K562 (cell line): Measurements from ENCODE around the gene EVI5. TPM values are rescaled to one million over a fixed set of nuclear protein-coding genes. Genes with fewer than 3 reads are reported as not detected.

ENCODE experiments used
- ARNT ChIP-seq, 2 experiments: fragments of 450-650 bp; IDR thresholded peaks; 2 replicates each; pipeline ENCODE4 v1.6.1; 2016; ENCODE audit warnings: mild to moderate bottlenecking in 1 of 2
- BCL6 ChIP-seq: fragments of 250-450 bp; sonication (Bioruptor Pico); IDR thresholded peaks from 2 replicates; pipeline ENCODE4 v1.4.0; 2020
- CBFB ChIP-seq: sonication (generic); formaldehyde crosslinking; IDR thresholded peaks from 2 replicates; pipeline ENCODE4 v1.4.0; 2020; ENCODE audit warnings: mild to moderate bottlenecking, missing genetic modification reagents
- CREM ChIP-seq: IDR thresholded peaks from 2 replicates; pipeline ENCODE4 v1.6.1; 2014; ENCODE audit warnings: antibody characterized with exemption, low read depth
- DDX20 ChIP-seq: fragments of 450-650 bp; IDR thresholded peaks from 2 replicates; pipeline ENCODE4 v1.6.1; 2016; ENCODE audit warnings: missing genetic modification characterization, low read depth, mild to moderate bottlenecking, missing compliant biosample characterization, moderate library complexity
- DPF2 ChIP-seq: fragments of 450-650 bp; IDR thresholded peaks from 2 replicates; pipeline ENCODE4 v1.6.1; 2016
- E2F3 ChIP-seq: fragments of 250-450 bp; sonication (Bioruptor Pico); IDR thresholded peaks from 2 replicates; pipeline ENCODE4 v1.4.0; 2020; ENCODE audit warnings: mild to moderate bottlenecking
- EP400 ChIP-seq: fragments of 450-650 bp; IDR thresholded peaks from 2 replicates; pipeline ENCODE4 v1.6.1; 2017; ENCODE audit warnings: antibody characterized with exemption, mild to moderate bottlenecking, moderate library complexity
- HDGF ChIP-seq: fragments of 450-650 bp; IDR thresholded peaks from 2 replicates; pipeline ENCODE4 v1.6.1; 2016
- MAFK ChIP-seq: IDR thresholded peaks from 2 replicates; pipeline ENCODE4 v1.6.1; 2011; ENCODE audit warnings: low read length, improper control_type of control experiment
- MEF2A ChIP-seq: IDR thresholded peaks from 2 replicates; pipeline ENCODE4 v1.6.1; 2011; ENCODE audit warnings: low read depth, mild to moderate bottlenecking, low read length, moderate library complexity; ENCODE audit not compliant: control insufficient read depth
- NEUROD1 ChIP-seq: fragments of 150-350 bp; IDR thresholded peaks from 2 replicates; pipeline ENCODE4 v1.6.1; 2014; ENCODE audit warnings: borderline replicate concordance, low read length, low read depth; ENCODE audit not compliant: partially characterized antibody
- POLR2A ChIP-seq: fragments of 450-650 bp; conservative IDR thresholded peaks from 2 replicates; pipeline ENCODE4 v1.6.1; 2016
- PPARD ChIP-seq: fragments of 250-450 bp; sonication (Bioruptor Pico); IDR thresholded peaks from 2 replicates; pipeline ENCODE4 v1.8.0; 2022; ENCODE audit warnings: inconsistent platforms, mild to moderate bottlenecking, moderate library complexity
- RBM14 ChIP-seq: fragments of 200-400 bp; formaldehyde crosslinking; IDR thresholded peaks from 2 replicates; pipeline ENCODE4 v1.6.1; 2018; ENCODE audit warnings: low read depth, mild to moderate bottlenecking, low read length, moderate library complexity, borderline replicate concordance; ENCODE audit not compliant: insufficient read depth
- RCOR1 ChIP-seq, 2 experiments: IDR thresholded peaks; 2 replicates each; pipeline ENCODE4 v1.6.1; 2012; ENCODE audit warnings: low read depth in 2 of 2, low read length in 2 of 2, borderline replicate concordance in 1 of 2, improper control_type of control experiment in 1 of 2
- SETDB1 ChIP-seq: IDR thresholded peaks from one replicate; pipeline ENCODE4 v1.6.1; 2012; ENCODE audit warnings: low read length, control low read depth, inconsistent platforms
- TEAD1 ChIP-seq, 2 experiments: fragments of 450-650 bp in 1 of 2; sonication (generic) in 1 of 2; formaldehyde crosslinking; IDR thresholded peaks; 2 replicates each; pipeline versions ENCODE4 v1.4.0 to v1.8.0; 2020 to 2022; ENCODE audit warnings: mild to moderate bottlenecking in 2 of 2, missing genetic modification reagents in 1 of 2
- ZBED1 ChIP-seq: IDR thresholded peaks from 2 replicates; pipeline ENCODE4 v1.6.1; 2014
- polyA plus RNA-seq, 8 experiments: library from polyadenylated mRNA; depleted of rRNA in 4 of 8; stranded (reverse) in 5 of 8; unstranded in 3 of 8; fragments of >200 nt; fragmentation: Nextera tagmentation in 2 of 8; fragmentation: Illumina TruSeq in 1 of 8; extraction: Ambion mirVana in 2 of 8; extraction: Trizol in 1 of 8; gene quantifications; 2 replicates each; pipeline versions ENCODE4 v1.2.1 to v1.2.3, GENCODE V29; 2011 to 2014; ENCODE audit warnings: inconsistent platforms in 1 of 8, missing spikeins in 1 of 8
- total RNA-seq, 7 experiments: library from RNA; depleted of rRNA in 6 of 7; stranded (reverse); fragments of >200 nt in 6 of 7; fragmentation: Illumina TruSeq in 2 of 7; extraction: Trizol in 2 of 7; gene quantifications; 2 replicates each; pipeline versions ENCODE4 v1.2.1 to v1.2.3, GENCODE V29; 2011 to 2021; ENCODE audit warnings: low replicate concordance in 1 of 7
- TF ChIP-seq, protein P1 (sequence below): fragments of 450-650 bp; formaldehyde crosslinking; IDR thresholded peaks from 2 replicates; pipeline ENCODE4 v1.4.0; 2020; ENCODE audit warnings: mild to moderate bottlenecking
- TF ChIP-seq, protein P2 (sequence below): IDR thresholded peaks from 2 replicates; pipeline ENCODE4 v1.6.1; 2016; ENCODE audit warnings: missing genetic modification characterization, missing compliant biosample characterization
- TF ChIP-seq, protein P3 (sequence below): fragments of 450-650 bp; formaldehyde crosslinking; IDR thresholded peaks from 2 replicates; pipeline ENCODE4 v1.4.0; 2020; ENCODE audit warnings: mild to moderate bottlenecking, moderate library complexity
- TF ChIP-seq, protein P4 (sequence below), 3 experiments: fragments of 200-800 bp in 1 of 3; fragments of 250-450 bp in 1 of 3; fragments of 450-650 bp in 1 of 3; sonication (Bioruptor Pico) in 1 of 3; sonication (Bioruptor generic) in 1 of 3; formaldehyde crosslinking in 1 of 3; IDR thresholded peaks; 2 replicates each; pipeline versions ENCODE4 v1.6.1 to v1.8.0; 2016 to 2022; ENCODE audit warnings: mild to moderate bottlenecking in 2 of 3, missing genetic modification characterization in 2 of 3, missing compliant biosample characterization in 1 of 3, moderate library complexity in 1 of 3

The EVI5 gene
- total and polyA plus RNA-seq, 9 of the 15 experiments (the other 6 are each of a cell fraction or from before 2014, with no cell fraction given): 1.7 to 50.1 (median 13.7) TPM

DNA sequence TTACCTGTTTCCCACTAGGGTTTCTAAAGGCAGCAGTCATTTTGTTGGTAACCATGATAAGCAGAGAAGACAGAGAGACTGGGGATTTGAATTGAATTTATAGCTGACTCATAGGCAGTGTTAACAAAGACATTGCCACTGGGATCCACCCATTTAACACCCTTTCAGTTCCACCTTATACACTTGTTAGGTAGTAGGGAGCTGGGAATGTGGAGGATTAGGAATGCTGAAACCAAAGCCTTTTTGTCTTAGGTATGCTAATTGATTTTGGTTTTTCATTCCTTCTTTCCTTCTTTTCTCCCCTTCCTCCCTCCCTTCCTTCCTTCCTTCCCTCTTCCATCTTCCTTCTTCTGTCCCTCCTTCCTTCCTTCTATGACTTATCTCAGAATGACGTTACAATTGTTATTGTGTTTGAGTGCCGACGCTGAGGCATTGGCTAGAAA lies 7.5 kb upstream of the EVI5 start (continued):
- TF ChIP-seq ARNT (IDR thresholded peaks at IDR 0.05): peak in 1 of 2 experiments; percentile 76; a peak in 2 of 4 replicates
- no peak for TF ChIP-seq DDX20 (tag)
- peak; percentile 87 for TF ChIP-seq DPF2
- peak; percentile 77; the same call in 1 of the 2 replicates for TF ChIP-seq HDGF
- TF ChIP-seq ZBED1: no peak
- TF ChIP-seq, protein P1, sequence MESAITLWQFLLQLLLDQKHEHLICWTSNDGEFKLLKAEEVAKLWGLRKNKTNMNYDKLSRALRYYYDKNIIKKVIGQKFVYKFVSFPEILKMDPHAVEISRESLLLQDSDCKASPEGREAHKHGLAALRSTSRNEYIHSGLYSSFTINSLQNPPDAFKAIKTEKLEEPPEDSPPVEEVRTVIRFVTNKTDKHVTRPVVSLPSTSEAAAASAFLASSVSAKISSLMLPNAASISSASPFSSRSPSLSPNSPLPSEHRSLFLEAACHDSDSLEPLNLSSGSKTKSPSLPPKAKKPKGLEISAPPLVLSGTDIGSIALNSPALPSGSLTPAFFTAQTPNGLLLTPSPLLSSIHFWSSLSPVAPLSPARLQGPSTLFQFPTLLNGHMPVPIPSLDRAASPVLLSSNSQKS (CRISPR knock-in tag): no peak
- TF ChIP-seq, protein P2, sequence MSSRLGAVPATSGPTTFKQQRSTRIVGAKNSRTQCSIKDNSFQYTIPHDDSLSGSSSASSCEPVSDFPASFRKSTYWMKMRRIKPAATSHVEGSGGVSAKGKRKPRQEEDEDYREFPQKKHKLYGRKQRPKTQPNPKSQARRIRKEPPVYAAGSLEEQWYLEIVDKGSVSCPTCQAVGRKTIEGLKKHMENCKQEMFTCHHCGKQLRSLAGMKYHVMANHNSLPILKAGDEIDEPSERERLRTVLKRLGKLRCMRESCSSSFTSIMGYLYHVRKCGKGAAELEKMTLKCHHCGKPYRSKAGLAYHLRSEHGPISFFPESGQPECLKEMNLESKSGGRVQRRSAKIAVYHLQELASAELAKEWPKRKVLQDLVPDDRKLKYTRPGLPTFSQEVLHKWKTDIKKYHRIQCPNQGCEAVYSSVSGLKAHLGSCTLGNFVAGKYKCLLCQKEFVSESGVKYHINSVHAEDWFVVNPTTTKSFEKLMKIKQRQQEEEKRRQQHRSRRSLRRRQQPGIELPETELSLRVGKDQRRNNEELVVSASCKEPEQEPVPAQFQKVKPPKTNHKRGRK: peak; percentile 79
- TF ChIP-seq CREM: 0 out of 2 replicates have a peak, but pooled peaks have one; percentile 46
- TF ChIP-seq RCOR1 (IDR thresholded peaks at IDR 0.05; ENCODE audit: borderline replicate concordance in 1 of 2, low read depth in 2 of 2, low read length in 2 of 2): peak in 1 of 2 experiments; percentile 25; a peak in 1 of 4 replicates
- 0 out of 2 replicates have a peak, but pooled peaks have one; percentile 42 for TF ChIP-seq POLR2A
- TF ChIP-seq MEF2A: no peak
- TF ChIP-seq TEAD1 (CRISPR knock-in tag; IDR thresholded peaks at IDR 0.05): no peak
- TF ChIP-seq RBM14: no peak
- no peak for TF ChIP-seq PPARD (CRISPR knock-in tag)
- no peak for TF ChIP-seq E2F3 (CRISPR knock-in tag)
- no peak for TF ChIP-seq BCL6 (CRISPR knock-in tag)
- TF ChIP-seq, protein P3, sequence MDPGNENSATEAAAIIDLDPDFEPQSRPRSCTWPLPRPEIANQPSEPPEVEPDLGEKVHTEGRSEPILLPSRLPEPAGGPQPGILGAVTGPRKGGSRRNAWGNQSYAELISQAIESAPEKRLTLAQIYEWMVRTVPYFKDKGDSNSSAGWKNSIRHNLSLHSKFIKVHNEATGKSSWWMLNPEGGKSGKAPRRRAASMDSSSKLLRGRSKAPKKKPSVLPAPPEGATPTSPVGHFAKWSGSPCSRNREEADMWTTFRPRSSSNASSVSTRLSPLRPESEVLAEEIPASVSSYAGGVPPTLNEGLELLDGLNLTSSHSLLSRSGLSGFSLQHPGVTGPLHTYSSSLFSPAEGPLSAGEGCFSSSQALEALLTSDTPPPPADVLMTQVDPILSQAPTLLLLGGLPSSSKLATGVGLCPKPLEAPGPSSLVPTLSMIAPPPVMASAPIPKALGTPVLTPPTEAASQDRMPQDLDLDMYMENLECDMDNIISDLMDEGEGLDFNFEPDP (CRISPR knock-in tag): no peak
- peak; percentile 57; the same call in 1 of the 2 replicates for TF ChIP-seq EP400
- no peak for TF ChIP-seq SETDB1
- TF ChIP-seq, protein P4, sequence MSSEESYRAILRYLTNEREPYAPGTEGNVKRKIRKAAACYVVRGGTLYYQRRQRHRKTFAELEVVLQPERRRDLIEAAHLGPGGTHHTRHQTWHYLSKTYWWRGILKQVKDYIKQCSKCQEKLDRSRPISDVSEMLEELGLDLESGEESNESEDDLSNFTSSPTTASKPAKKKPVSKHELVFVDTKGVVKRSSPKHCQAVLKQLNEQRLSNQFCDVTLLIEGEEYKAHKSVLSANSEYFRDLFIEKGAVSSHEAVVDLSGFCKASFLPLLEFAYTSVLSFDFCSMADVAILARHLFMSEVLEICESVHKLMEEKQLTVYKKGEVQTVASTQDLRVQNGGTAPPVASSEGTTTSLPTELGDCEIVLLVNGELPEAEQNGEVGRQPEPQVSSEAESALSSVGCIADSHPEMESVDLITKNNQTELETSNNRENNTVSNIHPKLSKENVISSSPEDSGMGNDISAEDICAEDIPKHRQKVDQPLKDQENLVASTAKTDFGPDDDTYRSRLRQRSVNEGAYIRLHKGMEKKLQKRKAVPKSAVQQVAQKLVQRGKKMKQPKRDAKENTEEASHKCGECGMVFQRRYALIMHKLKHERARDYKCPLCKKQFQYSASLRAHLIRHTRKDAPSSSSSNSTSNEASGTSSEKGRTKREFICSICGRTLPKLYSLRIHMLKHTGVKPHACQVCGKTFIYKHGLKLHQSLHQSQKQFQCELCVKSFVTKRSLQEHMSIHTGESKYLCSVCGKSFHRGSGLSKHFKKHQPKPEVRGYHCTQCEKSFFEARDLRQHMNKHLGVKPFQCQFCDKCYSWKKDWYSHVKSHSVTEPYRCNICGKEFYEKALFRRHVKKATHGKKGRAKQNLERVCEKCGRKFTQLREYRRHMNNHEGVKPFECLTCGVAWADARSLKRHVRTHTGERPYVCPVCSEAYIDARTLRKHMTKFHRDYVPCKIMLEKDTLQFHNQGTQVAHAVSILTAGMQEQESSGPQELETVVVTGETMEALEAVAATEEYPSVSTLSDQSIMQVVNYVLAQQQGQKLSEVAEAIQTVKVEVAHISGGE (CRISPR knock-in tag; IDR thresholded peaks at IDR 0.05): peak in 1 of 3 experiments; percentile 37; a peak in 1 of 6 replicates
- peak; percentile 75 for TF ChIP-seq MAFK
- TF ChIP-seq CBFB: no peak
- TF ChIP-seq NEUROD1: no peak
